IPS-20b (cell line): ENCODE results near the gene TRAF7.
A peak's percentile ranks its signal among the peaks of the same experiment; 100 is the strongest.

ENCODE experiments used
- H3K27ac ChIP-seq: one replicate; pipeline ENCODE4 v1.5.1; 2013; ENCODE audit warnings: low read length
- H3K27me3 ChIP-seq: 2 replicates; pipeline ENCODE4 v1.6.1; 2013; ENCODE audit warnings: mild to moderate bottlenecking, low read length, inconsistent platforms; ENCODE audit not compliant: insufficient read depth
- H3K36me3 ChIP-seq: 2 replicates; pipeline ENCODE4 v1.6.1; 2013; ENCODE audit warnings: low read depth, mild to moderate bottlenecking, inconsistent platforms, low read length, moderate library complexity; ENCODE audit not compliant: insufficient read depth
- H3K4me1 ChIP-seq: 2 replicates; pipeline ENCODE4 v1.6.1; 2013; ENCODE audit warnings: mild to moderate bottlenecking, control low read depth, inconsistent platforms, low read length, moderate library complexity; ENCODE audit not compliant: insufficient read depth
- H3K4me3 ChIP-seq: 2 replicates; pipeline ENCODE4 v1.5.1; 2013; ENCODE audit warnings: mild to moderate bottlenecking, low read length, inconsistent platforms
- H3K9ac ChIP-seq: 2 replicates; pipeline ENCODE4 v1.6.1; 2013; ENCODE audit warnings: low read depth, mild to moderate bottlenecking, inconsistent platforms, low read length, moderate library complexity
- H3K9me3 ChIP-seq: 2 replicates; pipeline ENCODE4 v1.6.1; 2013; ENCODE audit warnings: mild to moderate bottlenecking, low read depth, low read length, inconsistent platforms; ENCODE audit not compliant: insufficient read depth

TRAF7 gene

GRCh38 chr16:2142942-2143877 is 12.4 kb upstream of the TRAF7 start:
- Histone ChIP-seq H3K27me3 (peaks cover 13% of the 10 kb centered on the region; the same call in 1 of the 2 replicates), H3K27ac (no peak overlapping the region), H3K4me1 (no peaks in the 10 kb centered on the region), H3K36me3 (no peaks in the 10 kb centered on the region), H3K4me3 (no peak overlapping the region), H3K9me3 (no peaks in the 10 kb centered on the region), H3K9ac (no peak overlapping the region)

DNA sequence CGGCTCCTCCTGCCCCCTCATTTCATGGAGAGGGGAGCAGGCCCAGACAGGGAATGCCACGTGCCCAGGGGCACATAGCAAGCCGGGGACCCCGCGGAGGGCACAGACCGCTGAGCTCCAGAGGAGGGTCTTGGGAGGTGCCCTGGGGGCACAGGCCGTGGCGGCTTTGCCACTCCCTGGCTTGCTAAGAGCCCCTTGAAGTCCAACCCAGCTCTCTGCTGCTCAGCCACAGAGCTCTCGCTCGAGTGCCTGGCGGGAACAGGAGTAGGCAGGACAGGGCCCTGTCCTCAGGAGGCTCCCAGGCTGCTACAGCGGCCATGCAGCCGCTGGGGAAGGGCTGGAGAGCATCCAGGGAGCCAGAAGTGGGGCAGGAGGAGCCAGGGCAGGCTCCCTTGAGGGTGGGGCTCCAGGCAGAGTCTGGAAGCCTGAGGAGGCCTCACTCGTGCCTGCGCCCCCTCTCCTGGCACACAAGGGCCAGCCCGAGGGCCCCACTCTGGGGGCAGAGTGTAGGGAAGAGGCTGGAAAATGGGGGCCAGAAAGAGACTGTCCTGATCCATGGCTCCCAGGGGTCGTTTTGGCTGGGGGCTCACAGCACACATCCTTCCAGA is 11.6 kb upstream of the TRAF7 start:
- H3K27me3 ChIP-seq, result peaks cover 13% of the 10 kb centered on the region; the same call in 1 of the 2 replicates
- no peak overlapping the region for H3K9ac ChIP-seq
- no peaks in the 10 kb centered on the region for H3K4me1 ChIP-seq
- H3K9me3 ChIP-seq, result no peaks in the 10 kb centered on the region
- H3K36me3 ChIP-seq, result no peaks in the 10 kb centered on the region
- no peak overlapping the region for H3K4me3 ChIP-seq
- H3K27ac ChIP-seq, result no peak overlapping the region

DNA sequence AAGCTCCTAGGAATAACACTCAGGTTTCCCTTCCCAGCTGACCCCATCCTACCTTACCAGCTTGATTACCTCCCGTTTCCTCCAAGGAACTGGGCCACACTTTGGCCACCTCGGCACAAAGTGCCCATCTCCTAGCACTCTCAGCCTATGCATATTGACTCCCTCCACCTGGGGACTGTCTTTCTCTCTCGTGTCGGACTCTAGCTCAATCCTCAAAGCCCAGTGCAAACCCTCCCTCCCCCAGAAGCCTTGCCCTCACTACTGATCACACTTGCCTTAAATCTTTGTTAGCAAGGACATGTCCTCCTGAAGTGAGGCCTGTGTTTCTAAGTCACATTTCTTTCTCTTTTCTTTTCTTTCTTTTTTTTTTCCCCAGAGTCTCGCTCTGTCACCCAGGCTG is 9.7 kb upstream of the TRAF7 start:
- Histone ChIP-seq H3K27me3 (peaks cover 24% of the 10 kb centered on the region; the same call in 1 of the 2 replicates), H3K4me1 (peaks cover 8% of the 10 kb centered on the region; the same call in 1 of the 2 replicates), H3K9ac (no peak overlapping the region), H3K4me3 (no peak overlapping the region), H3K9me3 (no peaks in the 10 kb centered on the region), H3K36me3 (no peaks in the 10 kb centered on the region), H3K27ac (no peak overlapping the region)

DNA sequence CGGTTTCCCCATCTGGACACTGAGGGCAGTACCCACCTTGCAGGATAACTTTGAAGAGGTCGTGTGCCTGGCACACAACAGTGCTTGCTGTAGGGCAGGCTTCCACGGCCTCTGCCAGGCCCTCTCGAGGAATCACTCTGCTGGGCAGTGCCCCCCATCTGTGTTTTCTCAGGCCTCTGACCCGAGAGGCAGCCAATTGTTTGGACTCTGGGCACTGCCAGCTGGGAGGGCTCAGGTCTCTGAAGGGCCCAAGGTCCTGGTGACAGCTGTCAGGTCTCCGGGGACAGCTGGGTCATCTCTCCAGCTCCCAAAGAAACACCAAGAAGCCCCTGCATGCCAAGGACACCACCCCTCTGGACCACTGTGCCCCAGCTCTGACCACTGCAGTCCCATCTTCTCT is 8.2 kb upstream of the TRAF7 start:
- peaks cover 24% of the 10 kb centered on the region; the same call in 1 of the 2 replicates for H3K27me3 ChIP-seq
- H3K9me3 ChIP-seq, result no peaks in the 10 kb centered on the region
- H3K9ac ChIP-seq, result no peak overlapping the region
- no peak overlapping the region for H3K4me3 ChIP-seq
- H3K4me1 ChIP-seq, result peaks cover 15% of the 10 kb centered on the region; the same call in 1 of the 2 replicates
- peaks cover 15% of the 10 kb centered on the region for H3K36me3 ChIP-seq
- no peak overlapping the region for H3K27ac ChIP-seq

DNA sequence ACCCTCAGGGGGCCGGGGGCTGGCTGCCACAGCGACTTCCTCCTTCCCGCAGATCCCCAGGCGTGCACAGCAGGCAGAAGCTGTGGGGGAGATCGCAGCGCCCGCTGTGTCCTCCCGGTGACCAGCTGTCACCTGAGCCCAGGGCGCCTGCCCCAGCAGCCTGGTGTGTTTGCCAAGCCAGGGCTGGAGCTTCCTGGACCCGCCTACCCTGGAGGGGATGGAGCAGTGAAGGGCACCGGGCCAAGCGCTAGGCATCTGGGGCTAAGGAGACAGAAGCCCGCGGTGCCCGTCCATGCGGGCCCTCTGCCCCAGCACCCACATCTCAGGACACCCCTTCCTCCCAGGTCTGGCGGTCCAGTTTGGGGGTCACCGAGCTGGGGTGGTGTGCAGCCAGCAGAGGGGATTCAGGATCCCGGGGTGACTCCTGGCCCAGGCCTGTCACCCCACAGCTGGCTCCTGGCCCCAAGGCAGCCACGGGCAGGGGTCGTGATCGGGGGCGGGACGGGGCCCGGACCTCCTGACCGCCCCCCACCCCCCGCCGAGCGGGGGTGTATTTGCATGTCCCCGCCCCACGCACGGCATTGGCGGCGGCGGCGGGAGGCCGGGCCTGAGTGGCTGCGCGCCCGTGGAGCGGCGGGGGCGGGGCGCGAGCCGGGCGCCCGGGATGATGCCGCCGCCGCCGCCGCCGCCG is 7.5 kb upstream of the TRAF7 start, which contains the start of gene RAB26:
Gene RAB26 (plus strand): TSS at position 645 of the 691 bp plus-strand sequence. CDS start 159 bp downstream, outside the sequence.
- Histone ChIP-seq H3K9ac (peak within 1 kb of the TSS; percentile 96; the same call in 1 of the 2 replicates), H3K9me3 (no peaks in the 10 kb centered on the region), H3K4me3 (peak within 1 kb of the TSS; percentile 85), H3K4me1 (peaks cover 15% of the 10 kb centered on the region; the same call in 1 of the 2 replicates), H3K27ac (no peak within 1 kb of the TSS), H3K36me3 (peaks cover 22% of the 10 kb centered on the region), H3K27me3 (peaks cover 23% of the 10 kb centered on the region; the same call in 1 of the 2 replicates)

DNA sequence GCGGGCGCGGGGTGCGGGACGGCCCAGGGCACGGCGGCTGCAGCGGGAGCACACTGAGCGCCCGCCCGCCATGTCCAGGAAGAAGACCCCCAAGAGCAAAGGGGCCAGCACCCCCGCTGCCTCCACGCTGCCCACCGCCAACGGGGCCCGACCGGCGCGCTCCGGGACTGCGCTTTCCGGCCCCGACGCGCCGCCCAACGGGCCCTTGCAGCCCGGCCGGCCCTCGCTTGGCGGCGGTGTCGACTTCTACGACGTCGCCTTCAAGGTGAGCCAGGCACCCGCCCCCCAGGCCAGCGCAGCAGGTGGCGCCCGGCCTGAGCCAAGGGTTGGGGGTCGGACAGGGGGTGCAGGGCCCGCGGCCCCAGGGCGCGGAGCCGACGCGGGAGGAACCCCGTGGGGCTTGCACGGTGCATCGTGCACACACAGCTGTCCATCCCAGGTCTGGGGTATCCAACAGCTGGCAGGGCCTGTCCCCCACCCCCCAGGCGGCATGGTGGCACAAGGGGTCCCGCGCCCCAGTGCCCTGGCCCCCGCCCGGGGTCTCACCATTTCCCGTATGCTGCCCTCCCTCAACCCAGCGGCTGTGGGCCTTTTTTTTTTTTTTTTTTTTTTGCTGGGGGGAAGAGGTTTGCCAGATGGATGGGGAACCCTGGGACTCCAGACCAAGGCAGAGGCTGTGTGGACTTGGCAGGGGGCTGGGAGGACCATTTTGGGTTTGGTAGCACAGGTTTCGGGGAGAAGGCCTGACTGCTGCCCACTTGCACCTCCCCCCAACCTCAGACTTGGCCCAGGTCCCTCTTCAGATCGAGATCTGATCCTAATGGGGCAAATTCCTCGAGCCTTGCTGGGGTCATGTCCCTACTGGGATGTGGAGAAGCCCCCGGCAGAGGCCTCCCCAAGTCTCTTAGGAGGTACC is 6.6 kb upstream of the TRAF7 start:
- Histone ChIP-seq H3K27me3 (peaks cover 17% of the 10 kb centered on the region; the same call in 1 of the 2 replicates), H3K27ac (no peak overlapping the region), H3K9me3 (no peaks in the 10 kb centered on the region), H3K4me3 (peak overlapping the region; percentile 85), H3K4me1 (peaks cover 15% of the 10 kb centered on the region; the same call in 1 of the 2 replicates), H3K36me3 (peaks cover 31% of the 10 kb centered on the region), H3K9ac (peak overlapping the region; percentile 96; the same call in 1 of the 2 replicates)

- peak overlapping the region; percentile 96; the same call in 1 of the 2 replicates for H3K9ac ChIP-seq
- H3K4me1 ChIP-seq, result peaks cover 15% of the 10 kb centered on the region; the same call in 1 of the 2 replicates
- H3K27ac ChIP-seq, result peak overlapping the region; percentile 45
- peak overlapping the region; percentile 85 for H3K4me3 ChIP-seq
- no peaks in the 10 kb centered on the region for H3K9me3 ChIP-seq
- peaks cover 17% of the 10 kb centered on the region; the same call in 1 of the 2 replicates for H3K27me3 ChIP-seq
- H3K36me3 ChIP-seq, result peaks cover 39% of the 10 kb centered on the region
These were observed 5.8 kb upstream of the TRAF7 start for GRCh38 chr16:2149630-2150417.

DNA sequence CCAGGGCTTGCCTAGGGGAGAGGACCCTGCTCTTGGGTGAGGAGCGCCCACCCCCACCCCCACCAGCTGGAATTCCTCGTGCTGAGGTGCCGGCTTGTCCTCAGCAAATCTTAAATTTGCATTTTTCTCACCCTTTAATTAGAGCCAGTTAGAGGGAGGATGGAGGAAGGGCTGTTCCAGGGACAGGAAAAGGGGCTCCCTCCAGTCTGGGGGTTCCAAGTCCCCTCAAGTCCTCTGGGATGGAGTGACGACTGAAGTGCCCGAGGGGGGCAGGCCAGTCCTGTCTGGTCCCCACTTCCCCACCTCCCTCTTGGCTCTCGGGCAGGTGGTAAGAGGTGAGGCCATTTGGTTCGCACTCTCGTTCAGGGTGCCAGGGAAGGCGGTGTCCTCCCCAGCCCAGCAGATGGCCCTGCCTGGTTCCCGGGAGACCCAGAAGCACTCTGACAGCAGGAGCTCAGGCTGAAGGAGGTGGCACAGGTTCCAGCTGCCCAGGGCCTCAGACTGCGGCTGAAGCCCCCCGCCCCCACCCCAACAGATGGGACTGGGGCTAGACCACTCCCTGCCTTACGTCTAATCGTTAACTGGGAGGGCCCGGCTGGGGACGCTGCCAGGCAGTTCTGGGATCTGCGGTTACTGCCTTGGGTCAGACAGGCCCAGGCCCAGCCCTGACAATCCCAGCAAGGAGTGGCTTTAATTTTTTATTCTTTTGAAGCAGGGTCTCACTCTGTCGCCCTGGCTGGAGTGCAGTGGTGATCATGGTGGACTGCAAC is 5.0 kb upstream of the TRAF7 start:
- Histone ChIP-seq H3K4me3 (peak overlapping the region; percentile 85), H3K4me1 (peaks cover 15% of the 10 kb centered on the region; the same call in 1 of the 2 replicates), H3K27ac (peak overlapping the region; percentile 45), H3K9ac (peak overlapping the region; percentile 96; the same call in 1 of the 2 replicates), H3K9me3 (no peaks in the 10 kb centered on the region), H3K36me3 (peaks cover 41% of the 10 kb centered on the region), H3K27me3 (peaks cover 15% of the 10 kb centered on the region; the same call in 1 of the 2 replicates)

DNA sequence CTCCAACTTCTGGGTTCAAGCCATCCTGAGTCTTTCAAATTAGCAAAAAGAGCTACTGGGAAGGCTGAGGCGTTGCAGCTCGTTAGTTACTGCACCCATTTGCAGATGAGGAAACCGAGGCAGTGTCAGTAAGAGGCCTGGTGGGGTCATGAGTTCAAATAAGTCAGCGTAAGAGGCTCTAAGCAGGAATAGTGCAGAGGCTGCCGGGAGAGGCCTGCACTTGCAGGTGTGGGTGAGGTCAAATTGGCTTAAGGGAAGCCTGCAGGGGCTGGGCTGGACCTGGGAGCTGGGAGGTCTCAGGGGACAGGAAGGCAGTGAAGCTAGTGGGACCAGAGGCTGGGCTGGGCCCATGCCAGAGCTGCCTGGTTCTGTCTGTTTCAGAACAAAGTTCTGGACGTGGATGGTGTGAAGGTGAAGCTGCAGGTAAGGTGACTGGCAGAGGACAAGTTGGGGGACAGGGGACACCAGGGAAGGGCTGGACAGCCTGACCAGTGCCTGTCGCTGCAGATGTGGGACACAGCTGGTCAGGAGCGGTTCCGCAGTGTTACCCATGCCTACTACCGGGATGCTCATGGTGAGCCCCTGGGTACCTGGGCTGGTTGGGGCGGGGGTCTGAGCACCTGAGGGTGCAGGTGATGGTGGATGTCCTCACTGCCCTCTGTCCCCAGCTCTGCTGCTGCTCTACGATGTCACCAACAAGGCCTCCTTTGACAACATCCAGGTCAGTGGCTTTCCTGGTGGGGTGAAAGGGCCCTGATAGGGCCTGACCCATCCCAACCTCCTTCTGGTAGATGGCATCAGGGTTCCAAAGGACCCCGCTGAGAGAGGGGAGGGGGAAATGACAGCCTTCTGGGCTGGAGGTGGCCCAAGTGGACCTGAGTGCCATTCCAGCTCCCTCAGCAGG is 4.1 kb upstream of the TRAF7 start:
- peaks cover 41% of the 10 kb centered on the region for H3K36me3 ChIP-seq
- H3K9ac ChIP-seq, result peak overlapping the region; percentile 96; the same call in 1 of the 2 replicates
- no peaks in the 10 kb centered on the region for H3K9me3 ChIP-seq
- peak overlapping the region; percentile 85 for H3K4me3 ChIP-seq
- no peak overlapping the region for H3K27ac ChIP-seq
- peaks cover 11% of the 10 kb centered on the region; the same call in 1 of the 2 replicates for H3K27me3 ChIP-seq
- peaks cover 15% of the 10 kb centered on the region; the same call in 1 of the 2 replicates for H3K4me1 ChIP-seq
